ENCODE measurements around the gene PIGR.

The PIGR gene

DNA sequence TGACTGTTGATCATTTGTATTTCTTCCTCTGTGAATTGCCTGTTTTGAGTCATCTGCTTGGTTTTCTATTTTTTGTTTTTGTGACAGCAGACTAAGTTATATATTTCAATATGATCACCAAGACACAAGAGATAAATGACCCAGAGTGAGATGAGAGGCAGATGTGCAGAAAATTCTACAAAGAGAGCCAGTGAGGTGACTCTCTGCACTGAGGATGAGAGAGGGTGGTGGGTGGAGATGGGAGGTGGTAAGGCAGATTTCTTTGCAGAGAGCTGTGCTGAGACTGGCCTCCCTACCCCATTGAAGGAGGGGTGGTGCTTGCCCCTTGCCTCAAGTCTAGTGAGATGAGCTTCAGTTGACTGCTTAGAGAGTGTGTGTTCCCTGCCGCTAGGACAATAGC is 41.6 kb upstream of the PIGR start:
- TF ChIP-seq ZC3H10 (CRISPR knock-in tag; IDR thresholded peaks at IDR 0.05) = no peak
- TF ChIP-seq PPARA (CRISPR knock-in tag; IDR thresholded peaks at IDR 0.05; ENCODE audit: borderline replicate concordance) = no peak
- no peak for TF ChIP-seq SNAI2 (CRISPR knock-in tag; IDR thresholded peaks at IDR 0.05)
- TF ChIP-seq ZNF565 (CRISPR knock-in tag; conservative IDR thresholded peaks at IDR 0.05; ENCODE audit: low read depth) = no peak
- no peak for TF ChIP-seq RARB (CRISPR knock-in tag; IDR thresholded peaks at IDR 0.05)
- no peak for ATAC-seq

DNA sequence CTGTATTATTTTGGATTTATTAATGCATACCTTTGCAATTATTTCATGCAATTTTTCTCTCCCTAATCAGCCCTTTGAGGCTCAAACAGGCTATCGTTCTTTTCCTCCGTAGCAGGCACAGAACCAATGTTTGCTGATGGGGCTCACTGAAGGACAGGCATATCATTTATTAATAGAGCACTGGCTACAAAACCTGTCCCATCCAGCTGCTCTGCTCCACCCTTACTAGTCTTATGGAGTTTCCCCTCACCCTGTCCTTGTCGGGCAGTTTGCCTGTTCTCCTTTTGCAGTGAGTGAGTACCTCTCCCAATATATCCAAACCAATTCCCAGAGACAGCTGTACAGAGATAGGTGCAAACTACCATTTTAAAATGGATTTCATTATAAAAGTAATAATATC is 40.6 kb upstream of the PIGR start:
- no peak for ATAC-seq
- TF ChIP-seq, protein P1, sequence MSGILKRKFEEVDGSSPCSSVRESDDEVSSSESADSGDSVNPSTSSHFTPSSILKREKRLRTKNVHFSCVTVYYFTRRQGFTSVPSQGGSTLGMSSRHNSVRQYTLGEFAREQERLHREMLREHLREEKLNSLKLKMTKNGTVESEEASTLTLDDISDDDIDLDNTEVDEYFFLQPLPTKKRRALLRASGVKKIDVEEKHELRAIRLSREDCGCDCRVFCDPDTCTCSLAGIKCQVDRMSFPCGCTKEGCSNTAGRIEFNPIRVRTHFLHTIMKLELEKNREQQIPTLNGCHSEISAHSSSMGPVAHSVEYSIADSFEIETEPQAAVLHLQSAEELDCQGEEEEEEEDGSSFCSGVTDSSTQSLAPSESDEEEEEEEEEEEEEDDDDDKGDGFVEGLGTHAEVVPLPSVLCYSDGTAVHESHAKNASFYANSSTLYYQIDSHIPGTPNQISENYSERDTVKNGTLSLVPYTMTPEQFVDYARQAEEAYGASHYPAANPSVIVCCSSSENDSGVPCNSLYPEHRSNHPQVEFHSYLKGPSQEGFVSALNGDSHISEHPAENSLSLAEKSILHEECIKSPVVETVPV (CRISPR knock-in tag; IDR thresholded peaks at IDR 0.05) = no peak
- no peak for TF ChIP-seq ZFP3 (CRISPR knock-in tag; IDR thresholded peaks at IDR 0.05)
- no peak for TF ChIP-seq ZC3H10 (CRISPR knock-in tag; IDR thresholded peaks at IDR 0.05)
- no peak for TF ChIP-seq ISL1 (CRISPR knock-in tag; IDR thresholded peaks at IDR 0.05)
- TF ChIP-seq ZNF565 (CRISPR knock-in tag; conservative IDR thresholded peaks at IDR 0.05; ENCODE audit: low read depth) = no peak
- no peak for TF ChIP-seq BACH2 (CRISPR knock-in tag; IDR thresholded peaks at IDR 0.05; ENCODE audit: borderline replicate concordance)
- no peak for TF ChIP-seq ZNF70 (CRISPR knock-in tag; IDR thresholded peaks at IDR 0.05)

DNA sequence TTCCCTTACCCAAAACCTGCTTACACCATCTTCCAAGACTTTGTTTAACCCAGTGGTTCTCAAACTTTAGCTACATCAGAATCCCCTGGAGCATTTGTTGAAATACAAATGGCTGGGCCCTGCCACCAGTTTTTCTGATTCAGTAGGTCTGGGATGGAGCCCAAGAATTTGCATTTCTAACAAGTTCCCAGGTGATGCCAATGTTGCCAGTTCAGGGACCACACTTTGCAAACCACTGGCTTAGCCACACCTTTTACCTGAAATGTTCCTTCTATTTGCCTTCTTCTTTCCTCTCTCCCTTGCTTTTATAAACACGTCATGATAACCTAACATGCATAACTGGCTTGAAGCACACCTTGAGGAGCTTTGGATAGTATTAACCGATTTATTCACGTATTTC is 40.1 kb upstream of the PIGR start:
- TF ChIP-seq, protein P2, sequence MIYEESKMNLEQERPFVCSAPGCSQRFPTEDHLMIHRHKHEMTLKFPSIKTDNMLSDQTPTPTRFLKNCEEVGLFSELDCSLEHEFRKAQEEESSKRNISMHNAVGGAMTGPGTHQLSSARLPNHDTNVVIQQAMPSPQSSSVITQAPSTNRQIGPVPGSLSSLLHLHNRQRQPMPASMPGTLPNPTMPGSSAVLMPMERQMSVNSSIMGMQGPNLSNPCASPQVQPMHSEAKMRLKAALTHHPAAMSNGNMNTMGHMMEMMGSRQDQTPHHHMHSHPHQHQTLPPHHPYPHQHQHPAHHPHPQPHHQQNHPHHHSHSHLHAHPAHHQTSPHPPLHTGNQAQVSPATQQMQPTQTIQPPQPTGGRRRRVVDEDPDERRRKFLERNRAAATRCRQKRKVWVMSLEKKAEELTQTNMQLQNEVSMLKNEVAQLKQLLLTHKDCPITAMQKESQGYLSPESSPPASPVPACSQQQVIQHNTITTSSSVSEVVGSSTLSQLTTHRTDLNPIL (CRISPR knock-in tag; IDR thresholded peaks at IDR 0.05; ENCODE audit: low read depth) = no peak
- ATAC-seq = no peak

DNA sequence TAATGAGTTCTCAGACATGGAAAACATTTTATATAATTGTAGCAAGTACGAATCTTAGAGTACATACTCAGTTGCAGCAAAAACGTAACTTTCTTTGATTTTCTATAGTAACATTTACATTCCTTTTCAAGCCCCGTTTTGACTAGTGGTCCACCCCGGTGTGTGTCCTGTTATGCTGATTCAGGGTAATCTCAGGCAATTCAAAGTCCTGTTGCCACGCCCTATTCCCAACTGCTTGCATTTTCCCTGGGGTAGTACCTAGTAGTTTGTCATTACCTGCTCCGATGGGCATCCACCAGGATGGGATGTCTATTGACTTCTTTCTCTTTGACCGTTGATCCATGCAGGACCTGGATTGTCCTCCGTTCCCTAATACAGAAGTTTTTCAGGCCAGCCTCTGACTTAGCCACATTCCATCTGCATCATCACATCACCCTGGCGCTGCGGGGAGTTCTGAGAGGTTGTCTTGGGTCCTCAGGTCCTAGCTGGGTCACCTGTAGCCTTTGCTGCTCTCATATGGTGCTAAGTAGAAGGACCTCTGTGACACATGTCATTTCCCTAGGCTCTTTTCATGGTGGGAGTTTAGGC is 39.0 kb upstream of the PIGR start:
- ATAC-seq = no peak
- no peak for TF ChIP-seq PPARA (CRISPR knock-in tag; IDR thresholded peaks at IDR 0.05; ENCODE audit: borderline replicate concordance)
- TF ChIP-seq, protein P3, sequence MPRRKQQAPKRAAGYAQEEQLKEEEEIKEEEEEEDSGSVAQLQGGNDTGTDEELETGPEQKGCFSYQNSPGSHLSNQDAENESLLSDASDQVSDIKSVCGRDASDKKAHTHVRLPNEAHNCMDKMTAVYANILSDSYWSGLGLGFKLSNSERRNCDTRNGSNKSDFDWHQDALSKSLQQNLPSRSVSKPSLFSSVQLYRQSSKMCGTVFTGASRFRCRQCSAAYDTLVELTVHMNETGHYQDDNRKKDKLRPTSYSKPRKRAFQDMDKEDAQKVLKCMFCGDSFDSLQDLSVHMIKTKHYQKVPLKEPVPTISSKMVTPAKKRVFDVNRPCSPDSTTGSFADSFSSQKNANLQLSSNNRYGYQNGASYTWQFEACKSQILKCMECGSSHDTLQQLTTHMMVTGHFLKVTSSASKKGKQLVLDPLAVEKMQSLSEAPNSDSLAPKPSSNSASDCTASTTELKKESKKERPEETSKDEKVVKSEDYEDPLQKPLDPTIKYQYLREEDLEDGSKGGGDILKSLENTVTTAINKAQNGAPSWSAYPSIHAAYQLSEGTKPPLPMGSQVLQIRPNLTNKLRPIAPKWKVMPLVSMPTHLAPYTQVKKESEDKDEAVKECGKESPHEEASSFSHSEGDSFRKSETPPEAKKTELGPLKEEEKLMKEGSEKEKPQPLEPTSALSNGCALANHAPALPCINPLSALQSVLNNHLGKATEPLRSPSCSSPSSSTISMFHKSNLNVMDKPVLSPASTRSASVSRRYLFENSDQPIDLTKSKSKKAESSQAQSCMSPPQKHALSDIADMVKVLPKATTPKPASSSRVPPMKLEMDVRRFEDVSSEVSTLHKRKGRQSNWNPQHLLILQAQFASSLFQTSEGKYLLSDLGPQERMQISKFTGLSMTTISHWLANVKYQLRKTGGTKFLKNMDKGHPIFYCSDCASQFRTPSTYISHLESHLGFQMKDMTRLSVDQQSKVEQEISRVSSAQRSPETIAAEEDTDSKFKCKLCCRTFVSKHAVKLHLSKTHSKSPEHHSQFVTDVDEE (CRISPR knock-in tag; IDR thresholded peaks at IDR 0.05) = no peak
- TF ChIP-seq BACH2 (CRISPR knock-in tag; IDR thresholded peaks at IDR 0.05; ENCODE audit: borderline replicate concordance) = no peak
- TF ChIP-seq ARNTL (CRISPR knock-in tag; IDR thresholded peaks at IDR 0.05; ENCODE audit: borderline replicate concordance, low read depth) = no peak

DNA sequence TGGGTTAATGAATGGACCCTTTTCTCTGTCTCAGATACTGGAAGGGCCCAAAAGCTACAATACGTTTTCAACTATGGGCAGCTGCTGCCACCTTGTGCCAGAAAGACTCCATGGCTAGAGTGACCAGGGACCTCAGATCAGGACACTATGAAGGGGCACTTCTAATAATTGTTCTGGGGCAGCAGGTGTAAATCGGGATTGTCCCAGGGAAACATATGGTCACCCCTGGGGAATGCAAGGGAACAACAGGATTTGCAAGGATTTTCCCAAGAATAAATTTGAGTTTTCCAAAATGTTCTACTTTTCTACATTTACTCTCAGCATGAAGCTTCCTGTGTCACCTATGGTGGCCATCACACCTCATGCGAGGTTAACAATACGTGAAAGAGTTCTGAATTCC is 36.0 kb upstream of the PIGR start:
- ATAC-seq = peak; percentile 92
- no peak for TF ChIP-seq ZNF70 (CRISPR knock-in tag; IDR thresholded peaks at IDR 0.05)
- TF ChIP-seq ESRRG (CRISPR knock-in tag; IDR thresholded peaks at IDR 0.05) = no peak
- no peak for TF ChIP-seq SNAI2 (CRISPR knock-in tag; IDR thresholded peaks at IDR 0.05)
- TF ChIP-seq ARNTL (CRISPR knock-in tag; IDR thresholded peaks at IDR 0.05; ENCODE audit: borderline replicate concordance, low read depth) = no peak
- no peak for TF ChIP-seq ZFP30 (CRISPR knock-in tag; IDR thresholded peaks at IDR 0.05)

DNA sequence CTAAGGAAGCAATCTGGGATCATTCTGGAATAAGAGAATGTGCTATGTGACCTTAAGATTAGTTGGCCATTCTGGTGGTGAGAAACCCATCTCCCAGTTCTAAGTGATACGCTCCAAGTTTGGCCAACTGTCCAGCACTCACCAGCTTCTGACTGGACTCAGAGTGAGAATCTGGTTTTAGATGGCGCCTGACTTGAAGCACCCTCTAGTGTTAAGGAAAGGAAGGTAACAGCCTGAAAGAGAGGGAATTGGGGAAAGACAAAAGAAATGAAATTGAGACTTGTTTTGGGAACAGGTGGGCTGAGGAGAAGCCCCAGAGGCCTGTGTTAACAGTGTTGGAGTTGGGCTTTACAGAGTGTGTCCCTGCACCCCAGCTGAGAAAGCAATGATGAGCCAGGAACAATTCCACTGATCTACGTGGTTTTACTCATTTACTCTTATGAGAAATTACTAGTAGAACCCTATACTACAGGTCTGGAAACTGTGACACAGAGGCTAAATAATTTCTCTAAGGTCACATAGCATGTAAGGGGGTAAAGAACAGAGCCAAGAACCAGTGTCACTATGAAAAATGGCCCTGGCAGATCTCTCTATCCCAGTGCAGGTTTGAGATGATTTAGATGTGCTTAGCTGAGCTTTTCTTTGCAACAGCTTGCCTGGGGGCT is 33.2 kb upstream of the PIGR start:
- ATAC-seq = peak; percentile 70
- TF ChIP-seq, protein P4, sequence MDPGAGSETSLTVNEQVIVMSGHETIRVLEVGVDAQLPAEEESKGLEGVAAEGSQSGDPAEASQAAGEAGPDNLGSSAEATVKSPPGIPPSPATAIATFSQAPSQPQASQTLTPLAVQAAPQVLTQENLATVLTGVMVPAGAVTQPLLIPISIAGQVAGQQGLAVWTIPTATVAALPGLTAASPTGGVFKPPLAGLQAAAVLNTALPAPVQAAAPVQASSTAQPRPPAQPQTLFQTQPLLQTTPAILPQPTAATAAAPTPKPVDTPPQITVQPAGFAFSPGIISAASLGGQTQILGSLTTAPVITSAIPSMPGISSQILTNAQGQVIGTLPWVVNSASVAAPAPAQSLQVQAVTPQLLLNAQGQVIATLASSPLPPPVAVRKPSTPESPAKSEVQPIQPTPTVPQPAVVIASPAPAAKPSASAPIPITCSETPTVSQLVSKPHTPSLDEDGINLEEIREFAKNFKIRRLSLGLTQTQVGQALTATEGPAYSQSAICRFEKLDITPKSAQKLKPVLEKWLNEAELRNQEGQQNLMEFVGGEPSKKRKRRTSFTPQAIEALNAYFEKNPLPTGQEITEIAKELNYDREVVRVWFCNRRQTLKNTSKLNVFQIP (CRISPR knock-in tag; IDR thresholded peaks at IDR 0.05; ENCODE audit: borderline replicate concordance, low read depth) = no peak
- TF ChIP-seq, protein P3 (CRISPR knock-in tag; IDR thresholded peaks at IDR 0.05) = no peak
- TF ChIP-seq ESRRG (CRISPR knock-in tag; IDR thresholded peaks at IDR 0.05) (no peak), ARNTL (CRISPR knock-in tag; IDR thresholded peaks at IDR 0.05; ENCODE audit: borderline replicate concordance, low read depth) (no peak), ZNF70 (CRISPR knock-in tag; IDR thresholded peaks at IDR 0.05) (no peak), ZNF565 (CRISPR knock-in tag; conservative IDR thresholded peaks at IDR 0.05; ENCODE audit: low read depth) (no peak), ISL1 (CRISPR knock-in tag; IDR thresholded peaks at IDR 0.05) (no peak), PPARA (CRISPR knock-in tag; IDR thresholded peaks at IDR 0.05; ENCODE audit: borderline replicate concordance) (no peak)
- TF ChIP-seq, protein P1 (CRISPR knock-in tag; IDR thresholded peaks at IDR 0.05) = no peak

Measured in SK-N-SH treated with all-trans-retinoic acid at 6 μM for 48 hours (cell line).